NCI-H510A treated with DMSO at 0.1 percent for 48 hours (cell line): ENCODE data around the gene FAM3D.
"Not testable (repeated sequence)": the region's sequence is repeated elsewhere in the genome, so short reads cannot be mapped to it uniquely, and the experiment has no call there.

Source experiments
- DNase-seq: peaks from one replicate; lab custom pipeline; 2025; lab: John Stamatoyannopoulos, UW

The FAM3D gene

GRCh38 chr3:58683466-58683865 lies 16.9 kb upstream of the FAM3D start:
- no peak for DNase-seq

GRCh38 chr3:58683001-58683458 lies 16.5 kb upstream of the FAM3D start:
- no peak for DNase-seq

- DNase-seq = no peak
Measured at GRCh38 chr3:58681863-58682262, 15.3 kb upstream of the FAM3D start.

GRCh38 chr3:58680879-58681525 lies 14.4 kb upstream of the FAM3D start:
- DNase-seq = no peak

GRCh38 chr3:58679974-58680666 lies 13.5 kb upstream of the FAM3D start:
- DNase-seq = no peak

- no peak for DNase-seq
Measured at GRCh38 chr3:58679446-58679845, 12.9 kb upstream of the FAM3D start.

- DNase-seq = not testable (repeated sequence)
Measured at GRCh38 chr3:58678177-58678970, 11.8 kb upstream of the FAM3D start.

- DNase-seq = no peak
Measured at GRCh38 chr3:58672880-58673279, 6.3 kb upstream of the FAM3D start.

- peak; percentile 27 for DNase-seq
Measured at GRCh38 chr3:58672451-58672850, 5.9 kb upstream of the FAM3D start.

GRCh38 chr3:58670506-58671135 lies 4.0 kb upstream of the FAM3D start:
- DNase-seq = no peak

- DNase-seq = no peak
Measured at GRCh38 chr3:58668247-58668646, 1.7 kb upstream of the FAM3D start.

- no peak for DNase-seq
Measured at GRCh38 chr3:58667704-58668103, 1.1 kb upstream of the FAM3D start.

- no peak for DNase-seq
Measured at GRCh38 chr3:58667229-58667628, 655 bp upstream of the FAM3D start.

- no peak for DNase-seq
Measured at GRCh38 chr3:58665405-58665804, 1.2 kb downstream of the FAM3D start.

- no peak for DNase-seq
Measured at GRCh38 chr3:58664611-58665010, 2.0 kb downstream of the FAM3D start.

GRCh38 chr3:58661836-58662420 lies 4.6 kb downstream of the FAM3D start:
- DNase-seq = no peak

- no peak for DNase-seq
Measured at GRCh38 chr3:58660998-58661397, 5.6 kb downstream of the FAM3D start.

GRCh38 chr3:58659051-58659675 lies 7.4 kb downstream of the FAM3D start:
- DNase-seq = no peak

- DNase-seq = no peak
Measured at GRCh38 chr3:58658508-58658907, 8.1 kb downstream of the FAM3D start.

- no peak for DNase-seq
Measured at GRCh38 chr3:58657571-58658141, 8.9 kb downstream of the FAM3D start.

GRCh38 chr3:58657036-58657520 lies 9.5 kb downstream of the FAM3D start:
- DNase-seq = no peak
